Gastroesophageal sphincter (tissue), 4 donors: Measurements from ENCODE around the gene C2orf92. TPM values are rescaled to one million over a fixed set of nuclear protein-coding genes. Genes with fewer than 3 reads are reported as not detected.

ENCODE experiments used
- ATAC-seq: fragments of 150-250 bp; one replicate; pipeline ENCODE4 v1.9.1; 2016; ENCODE audit warnings: mild to moderate bottlenecking, moderate library complexity
- H3K27ac ChIP-seq, 4 donors: fragments of 200-600 bp; sonication (generic) in 3 of 4; 1 replicate in 3 of 4; 2 replicates in 1 of 4; pipeline ENCODE4 v1.5.1; 2016 to 2019
- H3K27me3 ChIP-seq: fragments of 200-600 bp; sonication (generic); one replicate; pipeline ENCODE4 v1.5.1; 2019
- H3K36me3 ChIP-seq, 2 donors: fragments of 200-600 bp; sonication (generic); one replicate each; pipeline ENCODE4 v1.5.1; 2019; ENCODE audit warnings: control low read depth in 1 of 2
- H3K4me1 ChIP-seq, 3 donors: fragments of 200-600 bp; sonication (generic); 1 replicate in 2 of 3; 2 replicates in 1 of 3; pipeline ENCODE4 v1.5.1; 2016 to 2019; ENCODE audit warnings: control low read depth in 2 of 3
- H3K4me3 ChIP-seq, 2 donors: fragments of 200-600 bp; sonication (generic); one replicate each; pipeline ENCODE4 v1.5.1; 2019; ENCODE audit warnings: mild to moderate bottlenecking in 1 of 2, moderate library complexity in 1 of 2
- H3K9me3 ChIP-seq, 3 donors: fragments of 200-600 bp; sonication (generic); one replicate each; pipeline ENCODE4 v1.5.1; 2017 to 2019; ENCODE audit warnings: control low read depth in 2 of 3
- CTCF ChIP-seq, 4 experiments: fragments of 200-600 bp in 2 of 4; fragments of 450-650 bp in 2 of 4; sonication (generic) in 1 of 4; IDR thresholded peaks; one replicate each; pipeline ENCODE4 v1.5.1; 2017 to 2019; ENCODE audit warnings: antibody characterized with exemption in 4 of 4, mild to moderate bottlenecking in 2 of 4, moderate library complexity in 2 of 4
- EP300 ChIP-seq: sonication (generic); formaldehyde crosslinking; IDR thresholded peaks from one replicate; pipeline ENCODE4 v1.6.1; 2017; ENCODE audit warnings: antibody characterized with exemption, mild to moderate bottlenecking
- POLR2A ChIP-seq, 2 donors: fragments of 450-650 bp; IDR thresholded peaks; one replicate each; pipeline ENCODE4 v1.6.1; 2017; ENCODE audit warnings: antibody characterized with exemption in 2 of 2, mild to moderate bottlenecking in 2 of 2, moderate library complexity in 1 of 2
- POLR2AphosphoS5 ChIP-seq: sonication (generic); formaldehyde crosslinking; IDR thresholded peaks from one replicate; pipeline ENCODE4 v1.6.1; 2017; ENCODE audit warnings: antibody characterized with exemption
- WGBS, 2 donors: methylation state at CpG; one replicate each; pipeline ENCODE4 v1.1.5; 2018; ENCODE audit warnings: low coverage in 1 of 2; 5-methylcytosine and 5-hydroxymethylcytosine counted together
- total RNA-seq, 4 donors: library from RNA; depleted of rRNA; stranded (reverse); fragments of >200 nt; gene quantifications; one replicate each; pipeline ENCODE4 v1.1.0, GENCODE V29; 2016

The C2orf92 gene
- total RNA-seq, 4 donors from 2014 or later = 1.5 to 6.7 (median 2.5) TPM

GRCh38 chr2:97653874-97654273 lies 15.6 kb upstream of the C2orf92 start:
- WGBS, 2 donors = 83% methylated on average over 1 of the region's 1 CpG; no CpG with 5 or more reads in 1 of the 2 donors
- ATAC-seq = no peak
- no peaks in the 10 kb centered on the region for H3K4me1 ChIP-seq
- H3K4me3 ChIP-seq = no peak overlapping the region
- H3K27ac ChIP-seq = no peak overlapping the region
- H3K36me3 ChIP-seq = peaks cover 0 to 79% of the 10 kb centered on the region in 2 donors
- no peak for TF ChIP-seq EP300
- no peak for TF ChIP-seq POLR2AphosphoS5
- TF ChIP-seq CTCF (IDR thresholded peaks at IDR 0.05) = no peak
- no peak for TF ChIP-seq POLR2A (IDR thresholded peaks at IDR 0.05)
- peaks cover 0 to 13% (median 0%) of the 10 kb centered on the region in 3 donors for H3K9me3 ChIP-seq
- H3K27me3 ChIP-seq = no peaks in the 10 kb centered on the region

GRCh38 chr2:97654309-97654708 lies 15.2 kb upstream of the C2orf92 start:
- H3K27ac ChIP-seq = no peak overlapping the region
- no peaks in the 10 kb centered on the region for H3K27me3 ChIP-seq
- no peak overlapping the region for H3K4me3 ChIP-seq
- no peak for ATAC-seq
- WGBS, 2 donors = 87 to 91% methylated on average over 4 to 5 of the region's 5 CpGs
- no peak for TF ChIP-seq POLR2AphosphoS5
- no peaks in the 10 kb centered on the region for H3K4me1 ChIP-seq
- H3K36me3 ChIP-seq = peaks cover 0 to 79% of the 10 kb centered on the region in 2 donors
- peaks cover 0 to 13% (median 0%) of the 10 kb centered on the region in 3 donors for H3K9me3 ChIP-seq

- TF ChIP-seq POLR2A (IDR thresholded peaks at IDR 0.05) (no peak), POLR2AphosphoS5 (no peak), EP300 (no peak), CTCF (IDR thresholded peaks at IDR 0.05) (no peak)
- 94 to 100% methylated on average over 1 to 2 of the region's 2 CpGs for WGBS, 2 donors
- Histone ChIP-seq H3K27me3 (no peaks in the 10 kb centered on the region), H3K4me3 (no peak overlapping the region), H3K36me3 (peaks cover 0 to 79% of the 10 kb centered on the region in 2 donors), H3K27ac (no peak overlapping the region), H3K4me1 (no peaks in the 10 kb centered on the region), H3K9me3 (peaks cover 0 to 13% (median 0%) of the 10 kb centered on the region in 3 donors)
- no peak for ATAC-seq
Observed at GRCh38 chr2:97654791-97655190, 14.7 kb upstream of the C2orf92 start.

GRCh38 chr2:97656129-97656755 lies 13.3 kb upstream of the C2orf92 start:
- Histone ChIP-seq H3K4me3 (no peak overlapping the region), H3K27me3 (no peaks in the 10 kb centered on the region), H3K36me3 (peaks cover 0 to 75% of the 10 kb centered on the region in 2 donors), H3K9me3 (peaks cover 0 to 13% (median 0%) of the 10 kb centered on the region in 3 donors), H3K27ac (no peak overlapping the region), H3K4me1 (peaks cover 0 to 14% (median 7%) of the 10 kb centered on the region in 3 donors)
- ATAC-seq = no peak
- no peak for TF ChIP-seq CTCF (IDR thresholded peaks at IDR 0.05)
- TF ChIP-seq EP300 = no peak
- no peak for TF ChIP-seq POLR2A (IDR thresholded peaks at IDR 0.05)
- no peak for TF ChIP-seq POLR2AphosphoS5
- WGBS, 2 donors = 88 to 97% methylated on average over 3 of the region's 7 CpGs

- no peaks in the 10 kb centered on the region for H3K27me3 ChIP-seq
- H3K4me3 ChIP-seq = no peak overlapping the region
- H3K4me1 ChIP-seq = peaks cover 0 to 22% (median 15%) of the 10 kb centered on the region in 3 donors
- no peak overlapping the region for H3K27ac ChIP-seq
- WGBS, 2 donors = 100% methylated on average over 2 of the region's 15 CpGs
- peaks cover 0 to 13% (median 0%) of the 10 kb centered on the region in 3 donors for H3K9me3 ChIP-seq
- peaks cover 0 to 74% of the 10 kb centered on the region in 2 donors for H3K36me3 ChIP-seq
- ATAC-seq = no peak
- no peak for TF ChIP-seq CTCF (IDR thresholded peaks at IDR 0.05)
- TF ChIP-seq POLR2AphosphoS5 = no peak
- TF ChIP-seq EP300 = no peak
- no peak for TF ChIP-seq POLR2A (IDR thresholded peaks at IDR 0.05)
Observed at GRCh38 chr2:97656905-97657587, 12.5 kb upstream of the C2orf92 start.
